ENCODE data around the gene JDP2.

Gene JDP2

GRCh38 chr14:75409316-75410205, 18.3 kb upstream of the JDP2 start:
- no peak for DNase-seq (ENCODE audit: low read depth in 2 of 3, low spot score in 2 of 3)

GRCh38 chr14:75411214-75411540, 16.6 kb upstream of the JDP2 start:
- DNase-seq (ENCODE audit: low read depth in 2 of 3, low spot score in 2 of 3): no peak

- DNase-seq (ENCODE audit: low read depth in 2 of 3, low spot score in 2 of 3): no peak
These were observed 14.8 kb upstream of the JDP2 start for GRCh38 chr14:75413013-75413412.

- DNase-seq (ENCODE audit: low read depth in 2 of 3, low spot score in 2 of 3): no peak
These were observed 10.1 kb upstream of the JDP2 start for GRCh38 chr14:75417674-75418073.

GRCh38 chr14:75418850-75419768, 8.7 kb upstream of the JDP2 start:
- DNase-seq (ENCODE audit: low read depth in 2 of 3, low spot score in 2 of 3): peak; percentile 14 to 32 (median 31)

GRCh38 chr14:75422169-75422568, 5.7 kb upstream of the JDP2 start:
- DNase-seq (ENCODE audit: low read depth in 2 of 3, low spot score in 2 of 3): no peak

GRCh38 chr14:75424496-75424895, 3.3 kb upstream of the JDP2 start:
- no peak for DNase-seq (ENCODE audit: low read depth in 2 of 3, low spot score in 2 of 3)

GRCh38 chr14:75425446-75425845, 2.4 kb upstream of the JDP2 start:
- no peak for DNase-seq (ENCODE audit: low read depth in 2 of 3, low spot score in 2 of 3)

- no peak for DNase-seq (ENCODE audit: low read depth in 2 of 3, low spot score in 2 of 3)
These were observed 1.3 kb upstream of the JDP2 start for GRCh38 chr14:75426332-75427125.

GRCh38 chr14:75427126-75427481, 718 bp upstream of the JDP2 start:
- DNase-seq (ENCODE audit: low read depth in 2 of 3, low spot score in 2 of 3): no peak

GRCh38 chr14:75428230-75429104, 645 bp downstream of the JDP2 start:
- peak in 1 of 3 experiments; percentile 8 for DNase-seq (ENCODE audit: low read depth in 2 of 3, low spot score in 2 of 3)

- no peak for DNase-seq (ENCODE audit: low read depth in 2 of 3, low spot score in 2 of 3)
These were observed 1.7 kb downstream of the JDP2 start for GRCh38 chr14:75429562-75429961.

- DNase-seq (ENCODE audit: low read depth in 2 of 3, low spot score in 2 of 3): no peak
These were observed 2.3 kb downstream of the JDP2 start for GRCh38 chr14:75430116-75430515.

- DNase-seq (ENCODE audit: low read depth in 2 of 3, low spot score in 2 of 3): no peak
These were observed 2.7 kb downstream of the JDP2 start for GRCh38 chr14:75430526-75430925.

- no peak for DNase-seq (ENCODE audit: low read depth in 2 of 3, low spot score in 2 of 3)
These were observed 3.2 kb downstream of the JDP2 start for GRCh38 chr14:75430976-75431375.

GRCh38 chr14:75431827-75432226, 4.0 kb downstream of the JDP2 start:
- no peak for DNase-seq (ENCODE audit: low read depth in 2 of 3, low spot score in 2 of 3)

- DNase-seq (ENCODE audit: low read depth in 2 of 3, low spot score in 2 of 3): no peak
These were observed 4.6 kb downstream of the JDP2 start for GRCh38 chr14:75432411-75432810.

- DNase-seq (ENCODE audit: low read depth in 2 of 3, low spot score in 2 of 3): no peak
These were observed 5.8 kb downstream of the JDP2 start for GRCh38 chr14:75433631-75434071.

GRCh38 chr14:75434138-75434889, 6.5 kb downstream of the JDP2 start:
- no peak for DNase-seq (ENCODE audit: low read depth in 2 of 3, low spot score in 2 of 3)

GRCh38 chr14:75434890-75435248, 7.0 kb downstream of the JDP2 start:
- DNase-seq (ENCODE audit: low read depth in 2 of 3, low spot score in 2 of 3): no peak

All from activated CD8-positive, alpha-beta memory T cell treated with anti-CD3 and anti-CD28 coated beads for 48 hours (primary cell).